Measurements from ENCODE around the gene DACT2. TPM values are rescaled to one million over a fixed set of nuclear protein-coding genes. Genes with fewer than 3 reads are reported as not detected.

The DACT2 gene
- total RNA-seq, 4 donors from 2014 or later: 0.24 TPM; not detected in 3

GRCh38 chr6:168301648-168302398 is 17.8 kb downstream of the DACT2 start:
- TF ChIP-seq CTCF (IDR thresholded peaks at IDR 0.05 in 4 of 5, conservative IDR thresholded peaks at IDR 0.05 in 1 of 5) (no peak), POLR2A (IDR thresholded peaks at IDR 0.05) (no peak)
- Histone ChIP-seq H3K9me3 (no peaks in the 10 kb centered on the region), H3K4me1 (no peaks in the 10 kb centered on the region), H3K36me3 (no peaks in the 10 kb centered on the region), H3K27ac (no peak overlapping the region), H3K27me3 (no peaks in the 10 kb centered on the region), H3K4me3 (no peak overlapping the region)
- no peak for ATAC-seq
- in situ Hi-C loops (cut with MboI; ENCODE audit: low sequenced_read_pairs in 4 of 4) (no loop called here), intact Hi-C loops (cut with DNase I; ENCODE audit: low total_unique reads) (no loop called here)
- no peak for DNase-seq

- Histone ChIP-seq H3K27me3 (no peaks in the 10 kb centered on the region), H3K9me3 (no peaks in the 10 kb centered on the region)
- ATAC-seq: no peak
Observed at GRCh38 chr6:168300975-168301647, 18.5 kb downstream of the DACT2 start.

GRCh38 chr6:168299541-168300511 is 19.8 kb downstream of the DACT2 start:
- TF ChIP-seq CTCF (IDR thresholded peaks at IDR 0.05 in 4 of 5, conservative IDR thresholded peaks at IDR 0.05 in 1 of 5) (no peak), POLR2A (IDR thresholded peaks at IDR 0.05) (no peak)
- intact Hi-C loops (cut with DNase I; ENCODE audit: low total_unique reads) (no loop called here), in situ Hi-C loops (cut with MboI; ENCODE audit: low sequenced_read_pairs in 4 of 4) (no loop called here)
- Histone ChIP-seq H3K36me3 (no peaks in the 10 kb centered on the region), H3K4me1 (no peaks in the 10 kb centered on the region), H3K27me3 (peaks cover 0 to 3% (median 0%) of the 10 kb centered on the region in 3 donors), H3K27ac (no peak overlapping the region), H3K4me3 (no peak overlapping the region), H3K9me3 (no peaks in the 10 kb centered on the region)
- no peak for DNase-seq
- no peak for ATAC-seq

More at GRCh38 chr6:168300975-168301647, 18.5 kb downstream of the DACT2 start:
- Histone ChIP-seq H3K4me3 (no peak overlapping the region), H3K4me1 (no peaks in the 10 kb centered on the region), H3K36me3 (no peaks in the 10 kb centered on the region), H3K27ac (no peak overlapping the region)
- DNase-seq: no peak
- in situ Hi-C loops (cut with MboI; ENCODE audit: low sequenced_read_pairs in 4 of 4): no loop called here
- TF ChIP-seq POLR2A (IDR thresholded peaks at IDR 0.05) (no peak), CTCF (IDR thresholded peaks at IDR 0.05 in 4 of 5, conservative IDR thresholded peaks at IDR 0.05 in 1 of 5) (no peak)
- intact Hi-C loops (cut with DNase I; ENCODE audit: low total_unique reads): no loop called here

GRCh38 chr6:168297643-168298042 is 21.9 kb downstream of the DACT2 start:
- Histone ChIP-seq H3K4me3 (no peak overlapping the region), H3K4me1 (no peaks in the 10 kb centered on the region), H3K27me3 (peaks cover 0 to 8% (median 1%) of the 10 kb centered on the region in 3 donors), H3K36me3 (no peaks in the 10 kb centered on the region), H3K9me3 (no peaks in the 10 kb centered on the region), H3K27ac (no peak overlapping the region)
- intact Hi-C loops (cut with DNase I; ENCODE audit: low total_unique reads) (no loop called here), in situ Hi-C loops (cut with MboI; ENCODE audit: low sequenced_read_pairs in 4 of 4) (no loop called here)
- ATAC-seq (no peak), DNase-seq (no peak)
- TF ChIP-seq CTCF (IDR thresholded peaks at IDR 0.05 in 4 of 5, conservative IDR thresholded peaks at IDR 0.05 in 1 of 5) (no peak), POLR2A (IDR thresholded peaks at IDR 0.05) (no peak)

Measured in gastrocnemius medialis (tissue), 4 donors.